GM19395 (cell line): ENCODE results near the gene INPP5D.

Experiments
- ATAC-seq: cut with Tn5 transposase; IDR thresholded peaks from one replicate; pipeline ENCODE4 v1.9.1; 2021; ENCODE audit warnings: mild to moderate bottlenecking, moderate library complexity; ENCODE audit not compliant: unreplicated experiment

The INPP5D gene

DNA sequence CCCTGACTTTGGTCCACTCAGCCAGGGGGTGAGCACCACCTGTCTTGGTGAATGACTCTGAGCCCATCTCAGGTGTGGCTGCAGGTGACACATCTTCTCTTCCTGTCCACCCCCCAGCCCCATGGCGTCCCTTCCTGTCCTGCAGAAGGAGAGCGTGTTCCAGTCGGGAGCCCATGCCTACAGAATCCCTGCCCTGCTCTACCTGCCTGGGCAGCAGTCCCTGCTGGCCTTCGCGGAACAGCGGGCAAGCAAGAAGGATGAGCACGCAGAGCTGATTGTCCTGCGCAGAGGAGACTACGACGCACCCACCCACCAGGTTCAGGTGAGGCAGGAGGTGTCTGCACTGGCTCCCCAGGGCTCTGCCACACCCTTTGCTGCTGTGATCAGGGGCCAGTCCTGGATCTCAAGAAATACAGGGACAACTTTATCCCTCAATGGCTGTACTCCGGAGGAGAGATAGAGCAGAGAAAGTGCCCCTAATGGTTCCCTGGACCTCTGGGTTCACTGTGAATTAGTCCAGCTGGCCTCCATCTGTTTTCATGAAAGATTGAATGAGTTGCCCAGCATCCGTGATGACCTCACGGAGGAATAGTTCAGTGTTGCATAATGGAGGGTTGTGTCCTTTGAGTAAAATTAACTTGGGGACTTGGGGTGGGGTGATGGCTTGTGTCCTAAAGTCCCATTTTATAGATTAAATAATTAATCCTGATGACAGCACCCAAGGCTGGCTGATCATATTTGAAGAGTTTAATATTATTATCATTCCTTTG is 27.4 kb upstream of the INPP5D start, which contains the start of gene NEU2:
Gene NEU2, plus strand, starts transcription at position 122 of the 770 bp plus-strand sequence. Its CDS starts 0 bp downstream, at position 122.
- ATAC-seq = no peak

DNA sequence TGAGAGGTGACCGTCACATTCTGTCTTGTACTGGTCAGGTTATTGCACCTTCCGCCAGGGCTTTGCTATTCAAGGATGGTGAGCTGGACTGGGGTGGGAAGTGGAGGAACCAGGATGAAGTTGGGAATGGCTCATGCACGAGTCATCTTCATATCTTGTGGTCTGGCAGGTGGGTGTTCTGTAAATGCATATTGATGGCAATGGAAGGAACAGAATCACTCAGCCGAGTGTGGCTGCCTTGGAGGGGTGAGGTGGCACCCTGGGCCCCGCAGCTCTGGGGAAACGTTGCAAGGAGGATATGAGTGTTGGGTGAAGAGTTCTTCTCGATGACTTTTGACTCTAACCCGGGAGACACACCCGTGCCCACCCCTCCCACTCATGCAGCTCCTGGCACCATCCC is 26.5 kb upstream of the INPP5D start:
- ATAC-seq = no peak

DNA sequence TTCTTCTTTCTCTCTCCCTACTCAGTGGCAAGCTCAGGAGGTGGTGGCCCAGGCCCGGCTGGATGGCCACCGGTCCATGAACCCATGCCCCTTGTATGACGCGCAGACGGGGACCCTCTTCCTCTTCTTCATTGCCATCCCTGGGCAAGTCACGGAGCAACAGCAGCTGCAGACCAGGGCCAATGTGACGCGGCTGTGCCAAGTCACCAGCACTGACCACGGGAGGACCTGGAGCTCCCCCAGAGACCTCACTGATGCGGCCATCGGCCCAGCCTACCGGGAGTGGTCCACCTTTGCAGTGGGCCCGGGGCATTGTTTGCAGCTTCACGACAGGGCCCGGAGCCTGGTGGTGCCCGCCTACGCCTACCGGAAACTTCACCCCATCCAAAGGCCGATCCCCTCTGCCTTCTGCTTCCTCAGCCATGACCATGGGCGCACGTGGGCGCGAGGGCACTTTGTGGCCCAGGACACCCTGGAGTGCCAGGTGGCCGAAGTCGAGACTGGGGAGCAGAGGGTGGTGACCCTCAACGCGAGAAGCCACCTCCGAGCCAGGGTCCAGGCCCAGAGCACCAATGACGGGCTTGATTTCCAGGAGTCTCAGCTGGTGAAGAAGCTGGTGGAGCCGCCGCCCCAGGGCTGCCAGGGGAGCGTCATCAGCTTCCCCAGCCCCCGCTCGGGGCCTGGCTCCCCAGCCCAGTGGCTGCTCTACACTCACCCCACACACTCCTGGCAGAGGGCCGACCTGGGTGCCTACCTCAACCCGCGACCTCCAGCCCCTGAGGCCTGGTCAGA is 25.9 kb upstream of the INPP5D start:
- ATAC-seq = no peak

DNA sequence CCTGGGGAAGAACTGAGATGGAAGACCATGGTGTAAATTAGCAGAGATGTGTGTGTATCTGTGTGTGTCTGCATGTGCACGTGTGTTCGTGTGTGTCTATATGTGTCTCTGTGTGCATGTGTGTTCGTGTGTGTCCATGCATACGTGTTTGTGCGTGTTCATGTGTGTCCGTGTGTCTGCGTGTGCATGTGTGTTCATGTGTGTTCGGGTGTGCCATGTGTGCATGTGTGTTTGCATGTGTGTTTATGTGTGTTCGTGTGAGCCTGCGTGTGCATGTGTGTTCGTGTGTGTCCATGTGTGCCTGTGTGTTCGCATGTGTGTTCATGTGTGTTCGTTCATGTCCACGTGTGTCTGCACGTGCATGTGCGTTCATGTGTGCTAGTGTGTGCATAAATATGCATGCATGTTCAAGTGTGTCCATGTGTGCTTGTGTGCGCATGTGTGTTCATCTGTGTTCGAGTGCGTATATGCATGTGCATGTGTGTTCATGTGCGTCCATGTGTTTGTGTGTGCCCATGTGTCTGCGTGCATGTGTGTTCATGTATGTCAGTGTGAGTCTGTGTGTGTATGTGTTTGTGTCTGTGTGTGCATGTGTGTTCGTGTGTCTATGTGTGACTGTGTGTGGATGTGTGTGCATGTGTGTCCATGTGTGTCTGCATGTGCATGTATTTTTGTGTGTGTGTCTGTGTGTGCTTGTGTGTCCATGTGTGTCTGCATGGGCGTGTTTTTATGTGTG is 24.5 kb upstream of the INPP5D start:
- no peak for ATAC-seq

DNA sequence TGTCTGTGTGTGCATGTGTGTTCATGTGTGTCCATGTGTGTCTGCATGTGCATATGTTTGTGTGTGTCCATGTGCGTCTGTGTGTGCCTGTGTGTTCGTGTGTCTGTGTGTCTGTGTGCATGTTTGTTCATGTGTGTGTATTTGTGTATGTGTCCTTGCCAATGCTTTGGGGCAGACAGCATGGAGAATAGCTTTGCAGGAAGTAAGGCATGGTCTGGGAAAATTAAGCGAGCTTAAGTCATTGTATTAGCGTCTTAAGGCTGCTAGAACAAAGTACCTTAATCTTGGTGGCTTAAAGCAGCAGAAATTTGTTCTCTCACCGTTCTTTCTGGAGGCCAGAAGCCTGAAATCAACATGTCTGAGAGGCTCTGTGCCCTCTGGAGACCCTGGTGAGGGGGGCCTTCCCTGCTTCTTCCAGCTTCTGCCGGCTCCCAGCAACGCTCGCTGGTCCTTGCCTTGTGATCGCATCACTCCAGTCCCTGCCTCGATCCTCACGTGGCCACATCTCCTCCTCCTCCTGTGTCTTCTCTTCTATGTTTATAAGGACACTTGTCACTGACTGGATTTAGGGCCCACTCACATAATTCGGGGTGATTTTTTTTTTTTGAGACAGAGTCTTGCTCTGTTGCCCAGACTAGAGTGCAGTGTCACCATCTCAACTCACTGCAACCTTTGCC is 23.8 kb upstream of the INPP5D start:
- ATAC-seq = no peak

DNA sequence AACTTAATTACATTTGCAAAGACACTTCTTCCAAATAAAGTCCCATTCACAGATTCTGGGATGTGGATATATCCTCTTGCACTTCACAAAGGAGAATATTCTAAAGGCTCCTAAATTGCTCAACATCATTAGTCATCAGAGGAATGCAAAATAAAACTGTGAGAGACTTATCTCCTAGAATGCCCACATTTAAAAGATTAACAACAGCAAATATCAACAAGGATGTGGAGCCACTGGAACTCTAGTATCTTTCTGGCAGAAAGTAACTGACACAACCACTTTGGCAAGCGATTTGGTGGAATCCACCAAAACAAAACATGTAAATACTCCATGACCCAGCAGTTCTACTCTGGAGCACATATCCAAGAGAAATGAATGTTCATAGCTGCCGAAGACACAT is 23.1 kb upstream of the INPP5D start:
- no peak for ATAC-seq

DNA sequence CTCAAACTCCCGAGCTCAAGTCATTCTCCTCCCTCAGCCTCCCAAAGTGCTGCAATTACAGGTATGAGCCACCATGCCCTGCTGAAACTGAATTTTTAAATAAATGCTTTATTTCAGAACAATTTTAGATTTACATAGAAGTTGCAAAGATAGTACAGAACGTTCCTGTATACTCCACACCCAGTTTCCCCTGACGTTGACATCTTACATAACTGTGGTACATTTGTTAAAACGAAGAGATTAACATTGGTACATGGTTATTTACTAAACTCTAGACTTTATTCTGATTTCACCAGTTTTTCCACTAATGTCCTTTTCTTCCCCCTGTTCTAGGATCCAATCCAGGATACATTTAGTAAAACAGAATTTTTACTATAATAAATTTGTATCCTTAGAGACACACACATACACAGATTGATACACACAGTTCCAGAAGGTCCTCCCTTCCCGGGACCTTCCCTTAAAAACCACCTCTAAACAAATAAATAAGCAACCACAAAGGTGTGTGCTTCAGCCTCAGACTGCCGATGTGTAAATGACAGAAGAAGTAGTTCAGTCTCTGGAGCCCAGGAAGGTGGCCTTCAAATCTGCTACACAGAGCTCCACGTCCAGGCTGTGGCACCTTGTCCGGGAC is 20.8 kb upstream of the INPP5D start:
- ATAC-seq = no peak

DNA sequence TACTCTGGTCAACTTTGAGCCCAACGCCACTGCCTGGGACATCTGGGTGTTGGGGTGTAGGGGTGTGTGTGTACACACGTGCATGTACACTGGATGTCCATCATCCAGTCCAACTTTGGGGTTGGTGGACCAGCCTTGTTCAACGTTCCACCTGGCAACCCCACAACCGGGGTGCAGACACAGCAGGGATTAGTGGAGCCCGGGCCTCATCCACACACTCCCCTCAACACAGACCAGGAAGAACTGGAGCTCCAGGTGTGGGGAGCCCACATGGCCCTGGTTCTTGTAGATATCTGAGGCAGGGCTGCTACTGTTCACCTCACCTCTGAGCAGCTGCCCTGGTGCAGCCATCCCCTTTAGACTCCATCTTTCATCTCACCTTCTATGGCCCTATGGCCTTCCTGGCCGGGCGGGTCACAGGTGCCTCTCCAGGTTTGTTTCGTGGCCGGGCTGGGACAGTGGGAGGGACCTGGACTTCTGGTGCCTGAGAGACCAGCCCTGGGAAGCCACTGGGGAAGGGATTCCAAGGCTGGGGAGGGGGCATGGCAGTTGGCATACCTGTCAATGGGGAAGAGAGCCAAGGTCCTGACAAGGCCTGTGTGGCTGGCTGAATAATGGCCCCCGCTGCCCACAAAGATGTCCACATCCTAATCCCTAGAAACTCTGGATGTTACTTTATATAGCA is 20.2 kb upstream of the INPP5D start:
- no peak for ATAC-seq

DNA sequence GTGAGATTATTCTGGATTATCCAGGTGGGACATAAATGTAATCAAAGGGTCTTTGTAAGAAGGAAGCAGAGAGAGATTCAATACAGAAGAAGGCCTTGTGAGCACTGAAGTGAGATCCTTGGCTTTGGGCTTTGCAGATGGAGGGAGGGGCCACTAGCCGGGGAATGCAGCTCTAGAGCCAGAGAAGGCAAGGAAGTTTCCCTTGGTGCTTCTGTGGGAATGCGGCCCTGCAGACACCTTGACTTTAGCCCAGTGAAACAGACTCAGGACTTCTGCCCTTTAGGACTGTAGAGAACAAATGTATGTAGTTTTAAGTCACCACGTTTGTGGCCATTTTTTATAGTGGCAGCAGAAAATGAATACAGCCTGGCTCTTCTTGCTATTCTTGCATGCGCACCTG is 19.6 kb upstream of the INPP5D start:
- ATAC-seq = no peak

DNA sequence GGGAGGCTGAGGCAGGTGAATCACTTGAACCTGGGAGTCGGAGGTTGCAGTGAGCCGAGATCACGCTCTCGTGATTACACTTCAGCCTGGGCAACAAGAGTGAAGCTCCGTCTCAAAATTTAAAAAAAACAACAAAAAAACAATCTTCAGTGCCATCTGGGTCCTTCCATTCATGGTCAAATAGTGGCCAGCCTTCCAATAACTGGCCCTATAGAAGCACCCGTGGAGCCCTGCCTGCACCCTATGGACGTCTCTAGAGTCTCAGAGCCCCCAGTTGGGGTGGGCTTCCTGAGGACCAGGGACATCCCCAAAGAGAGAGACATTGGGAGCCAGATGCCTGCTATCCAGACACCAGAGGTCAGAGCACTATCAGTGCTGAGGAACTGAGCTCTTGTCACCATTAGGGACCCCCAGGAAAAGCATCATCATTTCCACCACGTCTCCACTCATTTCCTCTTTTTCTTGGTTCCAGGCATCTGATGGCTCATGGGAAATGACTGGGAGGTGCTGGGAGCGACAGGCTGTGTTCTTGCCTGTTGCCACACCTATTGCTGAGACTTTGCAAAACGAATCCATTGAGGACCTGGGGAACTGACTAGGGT is 18.3 kb upstream of the INPP5D start:
- ATAC-seq = no peak

DNA sequence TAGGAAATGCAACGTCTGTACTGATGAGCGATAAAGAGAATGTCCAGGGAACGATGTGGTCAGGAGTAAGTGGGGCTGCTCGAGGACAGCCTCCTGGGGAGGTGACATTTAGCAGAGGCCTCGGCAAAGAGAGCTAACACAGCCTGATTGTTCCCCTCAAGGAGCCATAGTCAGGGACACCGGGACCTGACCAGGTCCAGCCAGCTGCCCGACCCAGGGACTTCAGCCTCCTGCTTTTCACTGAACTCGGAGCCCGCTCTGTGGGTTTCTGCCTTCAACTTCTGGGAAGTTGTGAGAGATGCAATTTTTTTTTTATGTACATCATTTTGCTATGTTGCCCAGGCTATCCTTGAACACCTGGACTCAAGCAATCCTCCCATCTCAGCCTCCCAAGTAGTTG is 17.6 kb upstream of the INPP5D start:
- no peak for ATAC-seq

DNA sequence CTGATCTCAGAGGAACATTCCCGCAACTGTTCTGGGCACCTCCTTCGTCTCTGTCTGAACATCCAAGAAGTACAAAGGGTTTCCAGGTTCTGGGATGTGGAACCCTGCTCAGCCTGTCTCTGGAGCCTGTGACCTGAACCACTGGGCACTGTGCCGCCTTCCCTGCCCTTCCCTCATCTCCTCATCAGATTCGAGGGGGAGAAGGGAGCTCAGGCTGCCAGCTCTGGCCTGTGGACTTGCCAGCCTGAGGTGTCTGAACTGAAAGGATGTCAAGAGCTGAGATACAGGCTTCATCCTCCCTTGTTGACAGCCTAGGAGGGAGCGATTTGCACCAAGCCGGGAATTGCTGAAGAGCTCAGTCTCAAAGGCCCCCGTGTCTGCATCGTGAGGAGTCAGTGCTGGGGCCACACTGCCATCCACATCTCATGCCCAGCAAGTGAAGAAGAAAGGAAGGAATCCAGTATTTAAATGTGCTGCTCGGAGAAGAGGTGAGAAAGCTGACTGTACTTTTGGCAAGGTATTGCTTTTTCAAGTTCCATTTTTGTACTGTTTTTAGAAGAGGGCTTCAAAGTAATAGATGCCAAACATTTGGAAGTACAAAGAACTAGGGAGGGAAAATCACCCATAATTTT is 15.1 kb upstream of the INPP5D start:
- ATAC-seq = no peak

DNA sequence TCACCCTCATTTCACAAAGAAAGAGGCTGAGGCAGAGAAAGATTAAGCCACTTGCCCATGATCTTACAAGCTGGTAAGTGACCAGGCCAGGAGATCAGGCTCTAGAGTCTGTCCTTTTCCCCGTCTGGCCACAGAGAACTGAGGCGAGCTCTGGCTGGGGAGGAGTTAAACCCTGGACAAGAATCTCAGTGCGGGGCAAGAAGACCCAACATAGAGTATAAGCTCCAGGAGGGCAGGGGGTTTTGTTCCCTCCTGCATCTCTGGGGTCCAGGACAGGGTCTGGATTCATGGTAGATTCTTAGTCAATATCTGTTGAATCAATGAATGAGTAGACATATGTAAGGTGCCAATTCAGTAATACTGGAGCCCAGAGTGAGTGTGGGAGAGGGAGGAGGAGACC is 12.9 kb upstream of the INPP5D start:
- no peak for ATAC-seq

DNA sequence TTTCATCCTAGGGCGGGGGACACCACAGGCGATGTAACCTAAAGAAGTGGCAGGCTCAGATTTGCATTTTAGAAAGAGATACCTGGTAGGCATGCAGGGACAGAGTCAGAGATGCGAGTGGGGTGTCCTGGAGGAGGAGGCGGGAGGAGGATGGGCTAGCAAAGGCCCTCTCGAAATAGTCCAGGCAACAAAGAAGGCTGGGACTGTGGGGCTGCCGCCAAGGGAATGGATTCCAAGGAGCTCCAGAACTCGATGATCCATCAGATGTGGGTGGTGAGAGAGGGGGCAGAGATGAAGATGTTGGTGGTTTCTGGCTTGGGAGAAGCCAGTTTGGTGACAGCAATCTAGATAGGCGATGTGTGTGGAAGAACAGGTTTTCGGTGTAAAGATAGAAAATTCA is 12.5 kb upstream of the INPP5D start:
- ATAC-seq = no peak

DNA sequence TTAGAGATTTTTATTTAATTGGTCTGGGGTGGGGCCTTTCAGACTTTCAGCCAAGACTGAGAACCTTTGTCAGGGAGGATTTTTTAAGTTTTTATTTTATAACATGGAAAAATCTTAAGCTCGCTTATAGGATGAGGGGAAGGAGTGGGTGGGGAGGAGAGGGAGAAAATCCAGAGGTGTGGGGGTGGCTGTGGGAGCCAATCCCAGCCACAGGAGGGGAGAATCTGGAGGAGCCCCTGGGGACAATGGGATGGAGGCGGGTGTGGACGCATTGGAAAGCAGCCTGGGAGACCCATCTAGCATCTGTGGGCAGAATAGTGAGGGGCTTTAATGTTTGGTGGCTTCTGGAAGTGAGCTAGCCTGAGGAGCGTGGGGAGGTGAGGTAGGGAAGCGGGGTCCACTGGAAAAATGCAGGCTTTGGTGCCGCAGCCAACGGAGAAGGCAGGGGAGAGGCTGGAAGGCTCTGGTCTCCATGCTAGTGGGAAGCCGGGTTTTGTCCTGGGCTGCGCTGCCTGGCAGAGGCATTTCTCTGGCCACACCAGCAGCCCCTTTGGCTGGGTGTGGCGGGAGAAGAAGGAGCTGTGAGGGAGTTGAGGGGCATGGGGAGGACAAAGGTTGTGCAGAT is 11.5 kb upstream of the INPP5D start:
- no peak for ATAC-seq

DNA sequence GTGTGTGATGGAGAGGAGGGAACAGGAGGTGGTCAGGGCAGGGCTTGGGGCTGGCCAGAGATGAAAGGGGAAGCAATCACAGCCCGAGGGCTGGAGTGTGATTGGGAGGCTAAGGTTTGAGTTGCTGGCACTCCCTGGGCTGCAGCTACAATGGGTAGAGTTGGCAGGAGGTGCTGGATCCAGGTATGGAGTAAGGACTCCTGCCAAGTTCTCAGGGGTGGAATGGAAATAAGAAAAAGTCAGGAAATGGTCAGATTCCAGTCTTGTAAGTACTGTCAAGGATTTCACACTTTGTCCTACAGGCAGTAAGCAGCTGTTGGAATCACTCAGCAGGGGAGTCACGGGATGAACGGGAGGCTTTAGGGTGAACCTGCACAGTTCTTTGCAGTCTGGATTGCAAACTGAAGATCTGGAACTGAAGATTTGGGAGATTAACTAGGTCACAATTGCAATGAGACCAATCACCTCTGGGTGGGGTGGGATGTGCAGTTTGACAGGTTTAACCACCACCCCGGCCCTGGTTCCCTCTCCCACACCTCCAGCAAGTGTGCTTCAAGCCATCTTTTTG is 10.9 kb upstream of the INPP5D start:
- no peak for ATAC-seq

DNA sequence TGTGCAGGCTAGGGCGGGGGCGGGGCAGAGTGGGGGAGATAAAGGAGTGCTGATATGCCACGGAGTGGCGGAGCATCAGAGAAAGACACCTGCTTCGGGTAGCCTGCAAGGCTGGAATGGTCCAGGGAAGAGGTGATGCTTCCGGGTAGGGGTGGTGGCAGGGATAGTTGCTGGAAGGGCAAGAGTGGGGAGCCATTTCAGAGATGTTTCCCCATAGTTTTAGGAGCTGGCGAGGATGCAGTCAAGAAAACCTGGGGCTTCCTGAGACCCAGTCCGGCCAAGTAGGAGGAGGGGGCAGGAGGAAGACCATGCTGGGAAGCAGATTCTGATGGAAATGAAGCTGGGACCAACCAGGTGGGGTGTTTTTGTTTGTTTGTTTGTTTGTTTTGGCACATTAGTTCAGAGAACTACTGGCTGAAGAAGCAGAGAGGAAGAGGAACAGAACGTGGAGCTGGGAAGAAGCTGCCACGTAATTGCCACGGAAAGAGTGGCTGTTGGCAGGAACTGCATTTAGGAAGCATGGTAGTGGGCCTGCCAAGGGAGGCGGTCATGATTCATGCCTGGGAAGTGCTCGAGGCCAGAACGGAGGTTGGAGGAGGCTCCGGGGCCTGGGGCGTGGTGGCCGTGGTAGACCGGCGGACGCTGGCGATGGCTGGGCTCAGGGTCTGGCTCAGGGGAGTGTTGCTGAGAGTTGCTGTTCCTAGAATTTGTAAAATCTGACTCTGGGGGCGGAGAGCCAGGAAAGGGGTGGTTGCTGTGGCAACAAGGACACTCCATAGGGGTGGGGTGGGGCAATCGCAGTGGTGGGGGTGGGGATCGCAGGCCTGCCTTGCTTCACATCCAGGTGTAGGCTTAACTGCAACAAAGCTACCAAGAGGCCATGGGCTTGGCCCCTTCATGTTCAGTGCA is 8.6 kb upstream of the INPP5D start:
- no peak for ATAC-seq
